Fibroblast of skin of right quadriceps (primary cell): ENCODE measurements around the gene FOXL3.
"Not testable (repeated sequence)": the region's sequence is repeated elsewhere in the genome, so short reads cannot be mapped to it uniquely, and the experiment has no call there.

ENCODE experiments used
- DNase-seq: peaks from one replicate; pipeline ENCODE4 v3.0.0-alpha.2; 2013

The FOXL3 gene

DNA sequence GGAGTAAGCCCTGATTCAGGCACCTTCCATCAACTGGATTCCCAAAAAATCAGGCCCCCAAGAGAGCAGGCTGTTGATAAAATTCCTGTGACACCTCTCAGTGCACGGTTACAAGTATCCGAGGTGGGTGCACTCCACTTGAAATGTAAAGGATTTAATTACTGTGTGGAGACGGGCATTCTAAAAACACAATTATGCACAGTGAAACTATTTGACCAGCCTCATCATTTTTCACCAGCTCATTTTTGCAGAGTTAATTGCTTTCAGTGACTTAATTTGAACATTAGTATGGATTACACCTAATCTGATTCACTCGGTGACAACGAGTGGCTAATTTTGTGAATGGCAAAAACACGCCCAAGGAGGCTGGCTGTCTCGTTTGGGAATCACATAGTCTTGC is 2.3 kb downstream of the FOXL3 start:
- no peak for DNase-seq

DNA sequence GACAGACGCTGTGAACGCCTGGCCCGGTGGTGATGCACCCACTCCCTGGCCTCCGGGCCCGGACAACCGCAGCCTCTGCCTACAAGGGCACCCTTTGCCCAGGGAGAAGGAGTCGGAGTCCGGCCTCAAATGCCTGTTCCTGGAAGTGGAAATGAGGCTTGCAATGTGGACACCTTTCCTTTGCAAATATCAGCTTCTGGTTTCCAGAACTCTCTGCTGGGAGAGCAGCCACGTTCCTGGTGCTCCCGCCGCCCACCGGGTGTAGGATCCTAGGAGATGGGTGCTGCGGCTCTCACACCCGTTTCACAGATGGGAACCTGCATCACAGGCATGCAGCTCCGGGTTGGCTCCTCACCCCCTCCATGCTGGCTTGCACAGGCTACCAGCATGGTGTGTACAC is 2.9 kb downstream of the FOXL3 start:
- no peak for DNase-seq

DNA sequence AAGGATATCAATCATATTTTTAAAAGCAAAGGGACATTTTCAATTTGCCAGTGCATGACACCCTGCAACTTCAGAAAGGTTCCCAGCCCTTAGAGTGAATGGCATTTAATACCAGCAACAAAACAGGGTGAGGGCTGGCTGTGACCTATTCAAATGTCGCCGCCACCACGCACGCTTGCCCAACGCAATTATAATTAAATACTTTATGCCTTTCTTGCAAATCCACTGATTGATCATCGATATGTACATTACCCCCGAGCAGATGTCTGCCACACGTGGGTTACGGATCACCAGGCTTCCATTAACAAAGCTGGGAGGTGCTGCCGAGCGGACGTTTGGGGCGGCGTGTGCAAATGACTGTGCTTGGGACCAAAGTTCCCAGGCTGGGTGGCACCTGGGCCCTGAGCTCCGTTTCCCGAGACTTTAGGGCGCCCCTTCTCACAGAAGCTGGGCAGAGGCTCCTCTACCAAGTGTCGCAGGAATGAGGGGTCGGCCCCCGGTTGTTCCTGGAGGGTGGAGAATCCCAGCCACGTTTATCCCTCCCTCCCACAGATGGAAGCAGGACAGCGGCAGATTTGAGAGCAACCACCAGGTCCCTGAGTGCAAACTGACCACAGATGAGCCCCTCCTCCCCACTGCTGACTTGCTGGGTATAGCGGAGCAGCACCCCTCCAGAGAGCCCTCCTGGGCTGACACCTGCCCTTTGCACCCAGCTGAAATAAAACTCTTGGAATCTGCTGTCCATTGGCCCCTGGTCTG is 3.9 kb downstream of the FOXL3 start:
- no peak for DNase-seq

DNA sequence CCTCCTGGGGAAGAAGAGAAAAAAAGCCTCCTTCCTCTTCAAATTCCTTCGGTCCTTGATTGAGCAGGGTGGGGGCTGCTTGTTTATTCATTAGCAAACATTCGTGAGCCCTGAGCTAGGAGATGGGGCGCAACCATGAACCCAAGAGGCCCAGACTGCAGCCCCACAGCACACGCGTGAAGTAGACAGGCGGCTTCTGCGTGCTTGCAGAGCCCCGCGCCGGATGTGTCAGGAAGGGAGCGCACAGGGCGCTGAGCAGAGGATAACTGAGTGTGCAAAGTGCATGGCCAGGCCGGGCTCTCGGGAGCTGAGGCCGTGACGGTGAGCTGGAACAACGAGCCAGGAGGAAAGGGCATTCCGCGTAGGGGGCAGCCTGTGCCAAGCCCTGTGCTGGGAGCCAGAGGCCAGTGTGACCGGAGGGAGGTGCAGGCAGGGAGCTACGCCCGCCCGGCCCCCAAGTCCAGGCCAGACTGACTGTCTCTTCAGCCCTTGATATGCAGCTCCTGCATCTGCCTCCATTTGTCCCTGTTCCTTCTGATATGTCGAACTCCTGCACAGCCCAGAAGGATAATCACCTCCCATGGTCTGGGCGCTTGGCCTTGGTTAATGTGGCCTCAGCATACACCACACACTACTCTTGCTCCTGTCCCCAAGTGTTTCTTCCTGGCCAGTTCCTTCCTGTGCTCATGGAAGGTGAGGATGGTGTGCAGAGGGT is 4.6 kb downstream of the FOXL3 start:
- no peak for DNase-seq

DNA sequence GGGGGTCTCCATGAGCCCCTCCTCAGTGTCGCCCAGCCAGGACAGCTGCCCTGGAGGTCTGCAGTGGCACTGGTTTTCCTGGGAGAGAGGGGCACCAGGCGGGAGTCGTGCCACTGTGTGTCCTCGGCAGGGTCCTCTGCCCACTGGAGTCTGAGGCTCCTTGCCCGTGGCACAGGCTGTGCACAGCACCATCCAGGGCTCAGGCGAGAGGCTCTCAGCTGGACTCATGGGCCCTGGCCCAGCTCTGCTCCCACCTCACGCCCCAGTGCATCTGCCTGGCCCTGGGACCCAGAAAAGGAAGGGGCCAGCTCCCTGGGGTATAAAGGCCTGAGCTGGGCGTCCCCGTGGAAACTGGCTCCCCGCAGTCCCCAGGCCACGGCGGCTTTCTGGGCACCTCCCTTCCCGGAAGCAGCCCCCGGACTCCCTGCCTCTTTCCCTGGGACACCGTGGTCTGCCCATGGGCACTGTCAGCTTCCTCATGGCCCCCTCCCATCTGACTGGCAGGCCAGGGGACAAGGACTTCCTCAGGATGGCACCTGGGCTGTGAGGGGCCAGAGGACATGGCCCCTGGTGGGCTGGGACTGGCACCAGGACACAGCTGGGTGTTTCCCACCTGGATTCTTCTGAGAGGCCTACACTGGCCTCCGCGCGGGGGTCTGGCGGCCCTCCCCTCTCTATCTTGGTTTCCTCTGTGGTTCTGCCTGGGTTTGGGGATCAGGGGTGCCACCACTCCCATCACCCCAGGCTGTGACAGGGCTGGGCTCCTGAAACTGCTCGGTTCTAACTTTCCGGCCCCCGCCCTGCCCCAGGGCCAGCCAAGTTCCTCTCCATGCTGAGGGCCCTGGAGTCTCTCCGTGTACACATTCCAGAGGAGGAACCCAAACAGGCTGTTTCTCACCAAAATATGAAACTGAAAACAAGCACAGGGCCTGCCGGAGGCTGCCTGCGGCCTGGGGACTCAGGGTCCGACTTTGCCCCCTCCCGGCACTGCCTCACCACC is 5.5 kb downstream of the FOXL3 start:
- DNase-seq = no peak

DNA sequence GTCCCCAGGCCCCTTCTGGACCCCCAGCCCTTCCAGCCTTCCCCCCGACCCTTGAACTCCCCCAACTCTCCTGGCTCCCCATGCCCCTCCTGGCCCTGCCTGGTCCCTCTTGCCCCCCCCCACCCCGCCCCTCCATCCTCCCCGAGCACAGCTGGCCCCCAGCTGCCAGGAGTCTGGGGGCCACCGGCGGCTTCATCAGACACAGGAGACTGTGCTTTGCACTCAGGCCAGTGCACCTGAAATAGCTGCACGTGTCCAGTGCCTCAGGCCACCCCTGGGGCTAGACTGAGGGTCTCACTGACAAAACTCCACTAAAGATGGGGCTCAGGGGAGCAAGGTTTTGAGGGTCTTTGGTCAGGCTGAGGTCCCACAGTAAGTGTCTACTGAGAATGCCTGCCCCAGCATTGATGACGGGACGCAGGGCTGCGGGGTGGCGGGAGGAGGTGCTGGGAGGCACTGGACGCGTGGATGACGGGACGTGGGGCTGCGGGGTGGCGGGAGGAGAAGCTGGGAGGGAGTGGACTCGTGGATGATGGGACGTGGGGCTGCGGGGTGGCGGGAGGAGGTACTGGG is 6.5 kb downstream of the FOXL3 start:
- no peak for DNase-seq

DNA sequence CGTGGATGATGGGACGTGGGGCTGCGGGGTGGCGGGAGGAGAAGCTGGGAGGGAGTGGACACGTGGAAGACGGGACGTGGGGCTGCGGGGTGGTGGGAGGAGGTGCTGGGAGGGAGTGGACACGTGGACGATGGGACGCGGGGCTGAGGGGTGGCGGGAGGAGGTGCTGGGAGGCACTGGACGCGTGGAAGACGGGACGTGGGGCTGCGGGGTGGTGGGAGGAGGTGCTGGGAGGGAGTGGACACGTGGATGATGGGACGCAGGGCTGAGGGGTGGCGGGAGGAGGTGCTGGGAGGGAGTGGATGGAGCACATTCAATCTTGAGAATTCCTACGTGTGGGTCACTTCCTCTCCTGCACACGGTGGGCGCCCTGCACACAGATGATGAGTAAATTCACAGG is 7.2 kb downstream of the FOXL3 start:
- DNase-seq = not testable (repeated sequence)

DNA sequence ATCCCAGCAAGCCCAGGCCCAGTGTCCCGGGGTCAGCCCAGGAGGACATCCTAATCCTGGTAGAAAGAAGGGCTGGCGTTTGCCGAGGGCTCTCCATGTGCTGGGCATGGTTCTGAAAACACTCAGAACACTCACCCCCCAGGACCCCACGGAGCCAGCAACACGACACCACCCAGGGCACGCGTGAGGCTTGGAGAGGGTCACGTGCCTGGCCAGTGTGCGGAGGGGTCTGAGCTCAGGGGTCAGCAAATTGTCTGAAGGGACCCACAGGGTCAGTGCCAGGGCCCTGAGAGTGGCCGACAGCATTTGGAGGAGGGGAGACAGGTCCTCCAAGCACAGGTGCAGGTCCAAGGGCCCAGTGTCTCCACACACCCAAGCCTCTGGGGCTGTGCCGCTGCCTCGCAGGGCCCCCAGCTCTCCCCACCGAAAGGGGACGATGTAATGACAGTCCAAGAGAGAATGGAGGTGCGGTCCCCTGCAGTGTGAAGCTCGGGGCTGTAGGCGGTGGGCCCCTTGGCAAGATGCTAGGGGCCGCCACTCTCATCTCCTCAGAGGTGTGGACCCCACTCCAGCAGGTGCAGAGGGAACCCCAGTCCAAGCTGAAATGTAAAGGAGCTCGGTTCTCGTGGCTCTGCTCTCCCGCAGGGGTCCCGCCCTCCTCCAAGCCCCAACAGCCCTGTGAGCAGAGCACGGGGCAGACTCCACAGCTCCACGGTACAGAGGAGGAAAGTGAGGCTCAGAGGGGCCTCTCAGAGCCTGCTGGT is 7.8 kb downstream of the FOXL3 start:
- no peak for DNase-seq

DNA sequence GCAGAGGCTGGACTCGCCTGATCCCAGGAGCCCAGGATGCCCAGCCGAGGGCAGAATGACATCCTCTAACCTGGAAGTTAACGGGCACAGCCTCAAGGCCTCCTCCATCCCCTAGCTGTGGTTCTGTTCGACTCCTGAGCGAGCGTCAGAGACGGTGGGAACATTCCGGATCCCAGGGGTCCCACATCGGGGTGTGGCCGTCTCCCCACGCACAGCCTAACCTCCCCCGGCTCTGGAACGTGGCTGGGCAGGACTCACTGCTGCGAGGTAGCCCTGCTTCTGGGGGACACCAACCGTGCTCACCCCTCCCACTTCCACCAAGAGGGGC is 8.4 kb downstream of the FOXL3 start:
- no peak for DNase-seq

DNA sequence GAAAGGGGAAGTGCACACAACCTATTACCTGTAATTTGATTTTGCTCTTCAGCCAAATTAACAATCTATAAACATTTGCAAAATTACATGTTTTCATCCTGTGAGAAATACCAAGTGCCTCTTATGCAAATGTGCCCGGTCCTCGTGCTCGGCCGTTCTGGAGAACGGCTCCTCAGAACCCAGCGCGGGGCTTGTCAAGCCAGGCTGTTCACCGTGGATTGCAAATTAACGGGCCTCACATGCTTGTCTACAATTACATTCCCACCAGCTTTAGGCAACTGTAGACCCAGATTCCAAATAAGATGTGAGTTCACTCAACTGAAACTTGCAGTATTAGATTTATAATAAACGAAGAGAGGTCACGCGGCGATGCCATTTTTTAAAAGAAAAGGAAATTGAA is 8.8 kb downstream of the FOXL3 start:
- no peak for DNase-seq

DNA sequence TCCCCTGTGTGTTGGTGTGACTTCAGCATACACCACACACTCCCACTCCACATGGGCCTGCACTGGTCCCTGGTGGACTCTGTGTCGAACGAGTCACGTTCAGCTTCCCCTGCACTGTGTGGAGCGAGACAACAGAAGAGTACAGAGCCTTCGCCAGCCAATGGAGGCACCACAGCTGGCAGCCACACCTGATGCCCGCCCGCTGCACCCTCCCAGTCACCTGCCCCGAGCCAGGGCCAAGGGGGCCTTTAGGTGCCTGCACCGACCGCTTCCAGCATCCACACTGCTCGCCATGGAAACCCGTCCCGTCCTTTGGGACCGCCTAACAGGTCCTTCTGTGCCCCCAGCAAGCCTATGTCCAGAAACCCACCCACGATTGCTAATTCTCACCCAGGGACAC is 9.2 kb downstream of the FOXL3 start:
- DNase-seq = no peak

DNA sequence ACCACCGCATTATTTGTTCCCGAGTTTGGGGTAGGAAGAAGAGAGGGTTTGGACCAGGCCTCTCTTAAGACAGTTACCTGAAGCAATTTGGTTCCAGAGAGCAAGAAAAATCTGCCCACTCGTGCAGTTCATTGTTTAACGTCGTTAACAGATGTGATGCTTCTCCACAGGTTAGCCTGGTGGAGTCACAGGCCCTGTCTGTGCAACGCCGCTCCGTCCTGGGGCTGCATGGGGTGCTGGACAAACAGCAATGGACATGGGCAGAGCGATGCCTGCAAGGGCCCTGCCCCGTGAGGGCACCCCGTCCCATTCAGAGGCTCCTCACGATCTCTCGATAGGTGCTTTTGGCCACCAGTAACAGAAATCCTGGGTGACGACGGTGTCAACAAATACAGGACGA is 9.7 kb downstream of the FOXL3 start:
- DNase-seq = no peak

DNA sequence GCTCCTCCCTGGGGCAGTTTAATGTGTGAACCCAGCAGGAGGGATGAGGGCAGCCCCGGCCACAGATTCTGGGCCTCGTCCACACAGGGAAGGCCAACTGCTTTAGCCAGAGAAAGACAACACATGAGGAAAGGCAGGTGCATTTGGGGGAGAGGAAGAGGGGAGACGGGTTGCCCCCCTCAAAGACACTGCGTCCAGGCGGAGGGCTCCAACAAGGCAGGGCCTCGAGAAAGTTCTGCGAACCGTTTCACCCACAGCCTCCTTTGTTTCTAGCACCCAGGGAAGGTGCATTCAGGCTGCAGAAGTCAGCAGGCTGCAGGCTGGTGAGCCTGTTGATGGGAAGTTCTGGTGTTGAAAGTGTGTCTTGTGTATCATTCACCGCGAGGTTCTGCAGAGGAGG is 10.1 kb downstream of the FOXL3 start:
- DNase-seq = no peak

DNA sequence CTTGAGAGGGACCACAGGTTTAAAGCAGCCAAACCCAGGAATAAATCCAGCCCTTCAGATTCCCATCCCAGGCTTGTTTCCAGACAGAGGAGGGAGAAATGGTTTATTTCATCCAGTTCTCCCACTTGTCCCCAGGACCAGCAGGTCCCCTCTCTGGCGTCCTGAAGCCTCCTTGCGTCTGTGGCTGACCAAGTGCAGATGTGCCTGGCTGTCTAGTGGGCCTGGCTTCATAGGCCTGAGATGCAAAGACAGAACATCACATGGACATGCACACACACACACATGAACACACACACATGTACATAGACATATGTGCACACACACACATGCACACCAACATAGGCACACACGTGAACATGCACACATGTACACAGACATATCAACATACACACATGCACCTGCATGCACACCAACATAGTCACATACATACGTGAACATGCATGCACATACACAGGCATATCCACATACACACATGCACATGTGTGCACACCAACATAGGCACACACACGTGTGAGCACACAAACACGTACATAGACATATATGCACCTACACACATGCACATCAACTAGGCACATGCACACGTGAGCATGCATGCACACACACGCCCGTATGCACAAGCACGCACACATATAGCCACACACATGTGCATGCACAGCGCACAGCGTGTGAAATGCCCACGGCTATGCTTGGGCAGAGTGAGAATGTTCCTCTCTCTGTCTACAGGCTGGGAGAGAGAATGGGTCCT is 10.7 kb downstream of the FOXL3 start:
- no peak for DNase-seq

DNA sequence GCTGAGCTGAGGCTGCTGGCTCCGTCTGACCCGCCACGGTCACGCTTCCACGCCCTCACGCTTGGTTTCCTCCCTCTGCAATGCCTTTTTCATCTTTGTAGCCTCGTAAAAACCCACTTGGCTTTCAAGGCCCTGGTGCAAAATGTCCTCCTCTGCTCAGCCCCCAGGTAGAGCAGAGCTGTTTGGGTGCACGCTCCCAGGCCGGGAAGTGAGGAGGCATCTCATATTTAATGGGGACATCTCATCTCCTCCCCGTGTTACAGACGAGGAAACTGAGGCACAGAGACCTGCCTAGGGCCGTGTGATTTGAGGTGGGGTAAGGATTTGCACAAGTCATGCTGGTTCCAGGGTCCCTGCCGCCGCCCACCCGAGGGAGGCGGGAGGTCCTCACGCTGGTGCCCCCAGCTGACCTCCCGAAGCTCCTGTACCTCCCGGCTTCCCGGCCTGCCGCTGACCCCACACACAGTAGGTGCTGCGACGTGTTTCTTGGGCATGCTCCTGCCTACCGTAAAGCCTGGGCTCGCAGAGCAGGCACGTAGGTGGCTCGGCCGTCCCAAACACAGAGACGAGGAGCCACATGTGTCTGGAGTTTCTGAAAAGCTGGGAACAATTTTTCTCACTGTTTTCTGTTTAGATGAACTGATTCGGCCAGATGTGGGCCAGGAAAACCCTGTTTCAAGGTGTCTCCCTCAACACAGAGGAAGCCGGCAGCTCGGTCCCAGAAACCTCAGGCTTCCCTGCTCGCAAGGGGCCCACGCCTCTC is 11.5 kb downstream of the FOXL3 start:
- DNase-seq = no peak

DNA sequence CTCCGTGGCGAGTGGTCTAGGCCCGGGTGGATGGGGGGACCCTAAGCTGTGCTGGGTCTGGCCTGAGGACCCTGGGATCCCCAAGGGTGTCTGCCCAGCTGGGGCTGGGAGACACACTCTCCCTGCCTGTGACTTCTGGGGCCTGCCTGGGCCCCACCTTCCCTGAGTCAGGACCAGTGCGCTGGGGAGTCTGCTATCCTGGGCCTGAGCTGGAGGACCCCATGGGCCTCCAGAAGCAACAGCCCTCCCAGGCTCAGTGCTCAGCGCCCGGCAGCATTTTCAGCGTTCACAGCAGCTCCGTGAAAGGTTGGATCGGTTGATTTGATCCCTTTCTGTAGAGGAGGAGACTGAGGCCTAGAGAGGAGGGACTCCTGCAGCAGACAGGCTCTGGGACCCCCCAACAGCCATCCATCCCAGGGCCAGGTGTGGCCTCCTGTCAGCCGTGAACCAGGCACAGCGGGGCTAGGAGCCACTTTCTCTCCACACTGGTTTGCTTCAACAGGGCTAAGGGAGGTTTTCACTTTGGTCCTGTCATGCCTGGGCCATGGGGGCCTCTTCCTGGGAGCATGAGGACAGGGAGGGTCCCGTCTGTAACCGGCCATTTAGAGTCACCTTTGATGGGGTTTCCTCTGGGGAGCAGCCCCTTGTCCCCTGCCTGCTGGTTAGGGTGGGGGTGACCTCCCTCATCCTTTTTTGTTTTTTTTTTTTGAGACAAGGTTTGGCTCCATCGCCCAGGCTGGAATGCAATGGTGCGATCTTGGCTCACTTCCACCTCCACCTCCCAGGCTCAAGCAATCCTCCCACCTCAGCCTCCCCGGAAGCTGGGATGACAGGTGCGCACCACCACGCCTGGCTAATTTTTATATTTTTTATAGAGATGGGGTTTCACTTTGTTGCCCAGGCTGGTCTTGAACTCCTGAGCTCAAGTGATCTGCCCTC is 12.4 kb downstream of the FOXL3 start:
- DNase-seq = no peak

DNA sequence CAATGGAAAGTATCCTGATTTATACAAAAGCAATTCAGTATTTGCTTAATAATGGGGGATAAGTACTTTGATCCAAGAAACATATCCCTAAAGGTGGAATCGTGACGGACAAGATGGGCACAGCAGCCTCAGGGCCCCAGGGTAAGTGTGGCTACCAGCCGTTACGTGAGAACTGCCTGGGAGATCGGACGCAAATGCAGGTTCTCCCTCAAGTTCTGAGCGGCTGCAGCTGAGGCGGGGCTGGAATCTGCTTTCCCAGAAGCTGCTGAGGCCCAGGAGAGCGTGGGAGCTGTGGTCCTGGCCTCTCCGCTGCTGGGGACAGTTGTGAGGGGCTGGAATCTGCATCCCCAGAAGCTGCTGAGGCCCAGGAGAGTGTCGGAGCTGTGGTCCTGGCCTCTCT is 13.5 kb downstream of the FOXL3 start:
- DNase-seq = no peak

DNA sequence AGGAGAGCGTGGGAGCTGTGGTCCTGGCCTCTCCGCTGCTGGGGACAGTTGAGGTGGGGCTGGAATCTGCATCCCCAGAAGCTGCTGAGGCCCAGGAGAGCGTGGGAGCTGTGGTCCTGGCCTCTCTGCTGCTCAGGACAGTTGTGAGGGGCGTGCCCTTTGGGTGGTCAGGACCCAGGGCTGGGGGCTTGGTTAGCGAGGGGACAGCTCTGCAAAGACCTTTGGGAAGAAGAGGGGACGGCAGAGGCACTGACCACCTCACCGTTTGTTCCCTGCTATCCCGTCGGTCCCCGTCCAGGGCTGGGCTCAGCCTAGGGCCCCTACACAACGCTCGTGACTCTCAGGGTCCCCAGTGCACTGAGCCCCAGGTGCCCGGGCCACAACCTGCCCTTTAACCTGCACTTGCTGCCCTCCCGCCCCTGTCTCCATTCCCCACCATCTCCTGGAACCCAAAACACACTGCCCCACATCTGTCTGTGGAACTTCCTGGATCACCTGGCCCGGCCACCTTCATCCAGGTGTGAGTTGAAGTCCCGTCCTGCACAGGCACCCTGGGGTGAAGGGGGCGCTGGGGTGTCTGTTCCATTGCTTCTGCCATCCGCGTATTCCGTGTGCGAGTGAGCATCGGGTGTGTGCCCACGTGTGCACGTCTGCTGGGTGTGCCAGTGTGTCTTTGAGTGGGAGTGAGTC is 14.1 kb downstream of the FOXL3 start:
- DNase-seq = no peak
